Measurements from ENCODE around the gene HOXB4.

DNA sequence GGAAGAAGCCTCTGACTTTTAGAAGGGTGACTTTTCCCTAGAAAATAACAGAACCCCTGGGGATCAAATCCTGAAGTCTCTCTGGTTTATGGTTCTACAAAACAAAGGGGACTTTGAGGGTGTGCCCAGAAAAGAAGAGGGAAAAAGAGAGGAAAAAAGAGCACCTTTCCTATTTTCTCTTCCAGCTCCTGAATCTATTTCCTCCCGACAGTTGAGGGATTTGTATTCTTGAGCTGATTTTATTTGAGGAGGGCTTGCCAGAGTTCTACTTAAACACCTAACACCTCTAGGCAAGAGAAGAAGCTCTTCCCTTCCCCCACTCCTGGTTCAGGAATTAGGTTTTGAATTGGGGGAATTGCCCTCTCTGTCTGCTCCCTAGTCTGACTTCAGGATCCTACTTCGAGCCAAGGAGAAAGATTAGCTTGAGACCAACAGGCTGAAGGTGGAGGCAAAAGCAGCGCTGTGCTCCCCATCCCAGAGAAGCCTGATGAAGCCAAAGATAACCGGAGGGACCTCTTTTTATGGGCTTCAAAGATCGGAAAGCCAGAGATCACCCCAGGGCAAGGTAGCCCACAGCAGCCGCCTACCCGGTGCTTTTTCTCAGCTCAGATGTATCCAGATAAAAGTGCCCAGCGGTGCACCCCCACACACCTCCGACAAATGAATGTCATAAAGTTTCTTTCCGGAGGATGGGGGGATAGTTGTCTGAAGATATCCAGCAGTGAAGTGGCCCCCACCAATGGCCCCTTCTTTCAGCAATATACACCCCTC, 11.1 kb upstream of the HOXB4 start:
- TF ChIP-seq, protein P1, sequence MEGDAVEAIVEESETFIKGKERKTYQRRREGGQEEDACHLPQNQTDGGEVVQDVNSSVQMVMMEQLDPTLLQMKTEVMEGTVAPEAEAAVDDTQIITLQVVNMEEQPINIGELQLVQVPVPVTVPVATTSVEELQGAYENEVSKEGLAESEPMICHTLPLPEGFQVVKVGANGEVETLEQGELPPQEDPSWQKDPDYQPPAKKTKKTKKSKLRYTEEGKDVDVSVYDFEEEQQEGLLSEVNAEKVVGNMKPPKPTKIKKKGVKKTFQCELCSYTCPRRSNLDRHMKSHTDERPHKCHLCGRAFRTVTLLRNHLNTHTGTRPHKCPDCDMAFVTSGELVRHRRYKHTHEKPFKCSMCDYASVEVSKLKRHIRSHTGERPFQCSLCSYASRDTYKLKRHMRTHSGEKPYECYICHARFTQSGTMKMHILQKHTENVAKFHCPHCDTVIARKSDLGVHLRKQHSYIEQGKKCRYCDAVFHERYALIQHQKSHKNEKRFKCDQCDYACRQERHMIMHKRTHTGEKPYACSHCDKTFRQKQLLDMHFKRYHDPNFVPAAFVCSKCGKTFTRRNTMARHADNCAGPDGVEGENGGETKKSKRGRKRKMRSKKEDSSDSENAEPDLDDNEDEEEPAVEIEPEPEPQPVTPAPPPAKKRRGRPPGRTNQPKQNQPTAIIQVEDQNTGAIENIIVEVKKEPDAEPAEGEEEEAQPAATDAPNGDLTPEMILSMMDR (IDR thresholded peaks at IDR 0.05): no peak
- TF ChIP-seq POLR2A (IDR thresholded peaks at IDR 0.05): no peak

Measured in prostate gland (tissue), 2 donors.